ENCODE measurements around the gene ERBB2.
"Not testable (repeated sequence)": the region's sequence is repeated elsewhere in the genome, so short reads cannot be mapped to it uniquely, and the experiment has no call there.

Gene ERBB2

DNA sequence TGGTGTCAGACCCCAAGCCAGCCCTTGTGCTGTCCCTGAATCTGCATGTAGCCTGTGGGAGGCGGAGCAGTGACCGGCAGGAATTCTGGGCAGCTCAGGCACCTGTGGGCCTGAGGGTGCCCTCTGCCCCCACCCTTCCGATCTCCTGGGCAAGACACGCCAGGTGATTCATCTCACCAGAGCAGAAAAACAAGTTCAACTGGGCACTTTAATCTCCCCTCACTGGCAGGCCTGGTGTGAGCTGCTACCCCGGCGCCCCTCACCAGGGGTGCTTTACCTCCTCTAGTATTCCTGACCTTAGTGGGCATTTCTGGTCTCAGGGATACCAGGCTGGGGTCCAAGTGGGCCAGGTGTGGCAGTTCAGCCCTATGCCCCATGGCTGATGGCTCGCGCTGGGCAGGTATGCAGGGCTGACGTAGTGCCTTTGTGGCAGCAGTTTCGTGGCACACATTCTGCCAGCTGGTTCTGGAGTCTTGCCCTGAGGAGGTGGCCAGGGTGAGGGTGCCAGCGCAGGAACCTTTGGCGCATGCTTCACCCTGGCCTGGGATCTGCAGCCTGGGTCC, 6.0 kb downstream of the ERBB2 start:
- peak; percentile 16 for DNase-seq

DNA sequence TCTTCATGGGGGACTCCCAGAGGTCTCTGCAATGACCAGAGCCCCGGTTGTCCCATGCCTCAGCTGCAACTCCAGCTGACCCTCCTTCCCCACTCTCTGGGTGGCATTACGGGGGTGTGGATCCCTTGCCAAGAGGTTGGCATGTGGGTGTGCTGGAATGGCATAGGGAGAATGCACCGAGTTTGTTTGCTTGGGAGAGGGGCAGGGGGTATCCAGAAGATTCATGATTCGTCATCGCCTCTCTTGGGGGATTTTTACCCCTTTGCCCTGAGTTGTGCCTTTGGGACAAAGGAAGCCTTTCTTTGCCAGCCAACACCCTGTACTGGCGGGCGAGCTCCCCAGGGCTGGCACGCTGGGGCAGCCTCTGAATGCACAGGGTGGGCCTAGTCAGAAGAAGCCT, 6.5 kb downstream of the ERBB2 start:
- DNase-seq, result no peak

DNA sequence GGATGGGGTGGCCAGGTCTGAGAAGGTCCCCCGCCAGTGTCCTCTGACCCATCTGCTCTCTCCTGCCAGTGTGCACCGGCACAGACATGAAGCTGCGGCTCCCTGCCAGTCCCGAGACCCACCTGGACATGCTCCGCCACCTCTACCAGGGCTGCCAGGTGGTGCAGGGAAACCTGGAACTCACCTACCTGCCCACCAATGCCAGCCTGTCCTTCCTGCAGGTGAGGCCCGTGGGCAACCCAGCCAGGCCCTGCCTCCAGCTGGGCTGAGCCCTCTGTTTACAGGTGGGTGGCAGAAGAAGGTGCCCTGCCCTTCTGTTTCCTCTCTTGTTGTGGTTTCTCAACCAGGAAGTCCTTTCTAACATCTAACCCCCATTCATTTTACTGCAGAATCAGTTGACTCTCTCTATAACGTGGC, 7.1 kb downstream of the ERBB2 start:
- no peak for DNase-seq

DNA sequence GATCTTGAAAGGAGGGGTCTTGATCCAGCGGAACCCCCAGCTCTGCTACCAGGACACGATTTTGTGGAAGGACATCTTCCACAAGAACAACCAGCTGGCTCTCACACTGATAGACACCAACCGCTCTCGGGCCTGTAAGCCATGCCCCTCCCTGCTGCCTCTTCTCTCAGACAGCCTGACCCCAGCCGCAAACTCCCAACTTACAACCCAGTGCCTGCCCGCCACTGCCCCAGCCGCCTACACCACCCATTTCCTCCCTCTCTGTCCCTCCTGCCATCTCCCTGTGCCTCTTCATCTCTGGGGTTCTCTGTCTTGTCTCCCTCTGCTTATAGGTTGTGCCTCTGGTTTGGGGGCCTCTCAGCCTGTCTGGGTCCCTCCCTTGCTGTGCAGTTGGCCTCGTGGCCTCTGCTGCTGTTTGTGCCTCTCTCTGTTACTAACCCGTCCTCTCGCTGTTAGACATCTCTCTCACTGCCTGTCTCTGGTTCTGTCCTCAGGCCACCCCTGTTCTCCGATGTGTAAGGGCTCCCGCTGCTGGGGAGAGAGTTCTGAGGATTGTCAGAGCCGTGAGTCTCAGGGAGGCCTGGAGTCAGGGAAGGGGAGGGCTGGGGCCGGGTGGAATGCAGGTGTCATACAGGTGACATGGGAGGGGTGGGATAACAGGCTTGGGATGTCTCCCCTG, 9.6 kb downstream of the ERBB2 start:
- no peak for DNase-seq

DNA sequence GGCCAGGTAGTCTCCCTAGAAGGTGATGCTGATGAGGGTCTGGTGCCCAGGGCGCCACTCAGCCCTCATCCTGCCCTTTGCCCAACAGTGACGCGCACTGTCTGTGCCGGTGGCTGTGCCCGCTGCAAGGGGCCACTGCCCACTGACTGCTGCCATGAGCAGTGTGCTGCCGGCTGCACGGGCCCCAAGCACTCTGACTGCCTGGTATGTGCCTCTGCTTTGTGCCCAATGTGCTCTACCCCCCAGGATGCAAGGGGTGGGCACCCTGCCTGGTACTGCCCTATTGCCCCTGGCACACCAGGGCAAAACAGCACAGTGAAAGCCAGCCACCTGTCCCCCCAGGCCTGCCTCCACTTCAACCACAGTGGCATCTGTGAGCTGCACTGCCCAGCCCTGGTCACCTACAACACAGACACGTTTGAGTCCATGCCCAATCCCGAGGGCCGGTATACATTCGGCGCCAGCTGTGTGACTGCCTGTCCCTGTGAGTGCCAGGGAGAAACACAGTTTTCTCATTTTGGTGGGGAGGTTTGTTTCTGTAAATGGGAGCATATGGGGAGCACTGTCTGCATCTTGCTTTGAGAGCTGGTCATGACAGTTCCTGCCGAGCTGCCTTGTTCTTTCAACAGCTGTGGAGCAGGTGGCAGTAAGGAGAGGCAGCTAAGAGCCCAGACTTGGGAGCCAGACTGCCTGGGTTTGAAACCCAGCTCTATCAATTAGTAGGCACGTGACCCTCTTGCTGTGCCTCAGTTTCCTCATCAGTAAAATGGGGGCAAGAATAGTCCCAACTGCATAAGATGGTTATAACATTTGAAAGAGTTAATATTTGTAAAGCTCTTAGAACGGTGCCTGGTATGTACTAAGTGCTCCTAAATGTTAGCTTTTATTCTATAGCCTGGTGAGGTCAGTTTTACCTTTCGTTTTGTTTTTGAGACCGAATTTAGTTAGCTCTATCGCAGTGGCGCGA, 10.4 kb downstream of the ERBB2 start:
- no peak for DNase-seq

DNA sequence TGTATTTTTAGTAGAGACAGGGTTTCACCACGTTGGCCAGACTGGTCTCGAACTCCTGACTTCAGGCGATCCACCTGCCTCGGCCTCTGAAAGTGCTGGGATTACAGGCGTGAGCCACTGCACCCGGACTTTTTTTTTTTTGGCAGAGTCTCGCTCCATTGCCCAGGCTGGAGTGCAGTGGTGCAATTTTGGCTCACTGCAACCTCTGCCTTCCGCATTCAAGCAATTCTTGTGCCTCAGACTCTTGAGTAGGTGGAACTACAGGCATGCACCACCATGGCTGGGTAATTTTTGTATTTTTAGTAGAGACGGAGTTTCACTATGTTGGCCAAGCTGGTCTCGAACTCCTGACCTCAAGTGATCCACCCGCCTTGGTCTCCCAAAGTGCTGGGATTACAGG, 11.2 kb downstream of the ERBB2 start:
- not testable (repeated sequence) for DNase-seq

DNA sequence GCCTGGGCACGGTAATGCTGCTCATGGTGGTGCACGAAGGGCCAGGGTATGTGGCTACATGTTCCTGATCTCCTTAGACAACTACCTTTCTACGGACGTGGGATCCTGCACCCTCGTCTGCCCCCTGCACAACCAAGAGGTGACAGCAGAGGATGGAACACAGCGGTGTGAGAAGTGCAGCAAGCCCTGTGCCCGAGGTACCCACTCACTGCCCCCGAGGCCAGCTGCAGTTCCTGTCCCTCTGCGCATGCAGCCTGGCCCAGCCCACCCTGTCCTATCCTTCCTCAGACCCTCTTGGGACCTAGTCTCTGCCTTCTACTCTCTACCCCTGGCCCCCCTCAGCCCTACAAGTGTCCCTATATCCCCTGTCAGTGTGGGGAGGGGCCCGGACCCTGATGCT, 12.0 kb downstream of the ERBB2 start:
- no peak for DNase-seq

DNA sequence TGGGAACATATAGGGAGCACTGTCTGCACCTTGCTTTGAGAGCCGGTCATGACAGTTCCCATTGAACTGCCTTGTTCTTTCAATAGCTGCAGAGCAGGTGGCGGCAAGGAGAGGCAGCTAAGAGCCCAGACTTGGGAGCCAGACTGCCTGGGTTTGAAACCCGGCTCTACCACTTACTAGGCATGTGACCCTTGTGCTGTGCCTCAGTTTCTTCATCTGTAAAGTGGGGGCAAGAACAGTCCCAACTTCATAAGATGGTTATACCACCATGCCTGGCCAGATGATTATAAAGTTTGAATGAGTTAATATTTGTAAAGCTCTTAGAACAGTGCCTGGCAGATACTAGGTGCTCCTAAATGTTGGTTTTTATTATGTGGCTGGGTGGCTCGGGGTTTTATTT, 14.4 kb downstream of the ERBB2 start:
- DNase-seq, result no peak

DNA sequence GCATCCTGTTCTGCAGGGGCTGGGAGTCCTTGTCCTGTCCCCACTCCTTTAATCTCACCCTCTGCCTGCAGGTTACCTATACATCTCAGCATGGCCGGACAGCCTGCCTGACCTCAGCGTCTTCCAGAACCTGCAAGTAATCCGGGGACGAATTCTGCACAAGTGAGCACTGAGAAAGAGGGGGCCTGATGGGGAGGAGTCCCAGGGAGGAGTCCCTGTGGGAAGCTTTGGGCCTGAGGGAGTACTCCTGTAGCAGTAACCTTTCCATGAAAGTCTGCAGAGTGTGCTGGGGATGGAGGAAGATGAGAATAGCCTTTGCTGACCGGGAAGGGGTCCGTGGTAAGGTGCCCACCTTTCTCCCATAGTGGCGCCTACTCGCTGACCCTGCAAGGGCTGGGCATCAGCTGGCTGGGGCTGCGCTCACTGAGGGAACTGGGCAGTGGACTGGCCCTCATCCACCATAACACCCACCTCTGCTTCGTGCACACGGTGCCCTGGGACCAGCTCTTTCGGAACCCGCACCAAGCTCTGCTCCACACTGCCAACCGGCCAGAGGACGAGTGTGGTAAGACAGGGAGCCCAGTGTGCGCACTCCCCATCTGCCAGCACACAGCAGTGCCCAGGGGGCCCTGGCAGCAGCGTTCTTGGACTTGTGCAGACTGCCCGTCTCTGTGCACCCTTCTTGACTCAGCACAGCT, 15.7 kb downstream of the ERBB2 start:
- DNase-seq, result no peak

DNA sequence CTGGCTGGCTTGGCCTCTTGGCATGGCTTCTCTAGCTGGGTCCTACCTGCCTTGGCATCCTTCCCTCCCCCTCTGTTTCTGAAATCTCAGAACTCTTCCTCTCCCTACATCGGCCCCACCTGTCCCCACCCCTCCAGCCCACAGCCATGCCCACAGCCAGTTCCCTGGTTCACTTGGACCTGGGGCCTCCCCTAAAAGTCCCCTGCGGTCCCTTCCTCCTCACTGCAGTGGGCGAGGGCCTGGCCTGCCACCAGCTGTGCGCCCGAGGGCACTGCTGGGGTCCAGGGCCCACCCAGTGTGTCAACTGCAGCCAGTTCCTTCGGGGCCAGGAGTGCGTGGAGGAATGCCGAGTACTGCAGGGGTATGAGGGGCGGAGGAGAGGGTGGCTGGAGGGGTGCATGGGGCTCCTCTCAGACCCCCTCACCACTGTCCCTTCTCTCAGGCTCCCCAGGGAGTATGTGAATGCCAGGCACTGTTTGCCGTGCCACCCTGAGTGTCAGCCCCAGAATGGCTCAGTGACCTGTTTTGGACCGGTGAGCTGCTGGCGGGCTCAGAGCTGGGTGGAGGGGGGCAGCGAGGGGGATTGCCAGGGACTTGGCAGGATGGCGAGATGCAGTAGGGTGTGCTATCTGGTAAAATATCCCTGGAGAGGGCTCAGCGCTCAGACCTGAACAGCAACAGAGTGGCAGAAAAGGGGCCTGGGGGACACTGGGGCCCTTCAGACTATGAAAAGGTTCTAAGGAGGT, 16.4 kb downstream of the ERBB2 start:
- no peak for DNase-seq

DNA sequence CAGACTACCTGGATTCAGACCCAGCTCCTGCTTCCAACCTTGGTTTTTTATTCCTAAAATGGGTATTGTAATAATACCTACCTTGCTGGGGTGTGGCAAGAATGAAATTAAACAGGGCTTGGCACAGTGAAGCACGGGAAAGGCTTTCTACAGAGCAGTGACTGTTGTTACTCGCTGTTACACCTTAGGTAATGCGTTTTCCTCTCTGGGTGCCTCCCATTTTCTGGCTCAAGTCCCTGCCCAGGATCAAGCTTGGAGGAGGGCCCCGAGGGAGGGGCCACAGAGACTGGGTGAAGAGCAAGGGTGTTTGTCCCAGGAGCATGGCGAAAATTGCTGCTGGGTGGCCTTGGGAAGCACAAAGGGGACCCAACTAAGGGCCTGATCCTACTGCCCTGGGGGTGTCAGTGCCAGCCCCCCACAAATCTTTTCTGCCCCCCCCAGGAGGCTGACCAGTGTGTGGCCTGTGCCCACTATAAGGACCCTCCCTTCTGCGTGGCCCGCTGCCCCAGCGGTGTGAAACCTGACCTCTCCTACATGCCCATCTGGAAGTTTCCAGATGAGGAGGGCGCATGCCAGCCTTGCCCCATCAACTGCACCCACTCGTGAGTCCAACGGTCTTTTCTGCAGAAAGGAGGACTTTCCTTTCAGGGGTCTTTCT, 17.1 kb downstream of the ERBB2 start:
- no peak for DNase-seq

DNA sequence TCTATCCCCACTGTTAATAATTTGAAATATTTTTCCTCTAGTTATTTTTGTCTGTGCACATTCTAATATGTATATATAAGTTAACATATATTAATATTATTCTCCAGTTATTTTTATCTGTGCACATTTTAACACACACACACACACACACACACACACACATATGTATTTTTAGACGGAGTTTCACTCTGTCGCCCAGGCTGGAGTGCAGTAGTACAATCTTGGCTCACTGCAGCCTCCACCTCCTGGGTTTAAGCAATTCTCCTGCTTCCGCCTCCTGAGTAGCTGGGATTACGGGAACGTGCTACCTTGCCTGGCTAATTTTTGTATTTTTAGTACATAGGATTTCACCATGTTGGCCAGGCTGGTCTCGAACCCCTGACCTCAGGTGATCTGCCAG, 17.8 kb downstream of the ERBB2 start:
- DNase-seq, result no peak

DNA sequence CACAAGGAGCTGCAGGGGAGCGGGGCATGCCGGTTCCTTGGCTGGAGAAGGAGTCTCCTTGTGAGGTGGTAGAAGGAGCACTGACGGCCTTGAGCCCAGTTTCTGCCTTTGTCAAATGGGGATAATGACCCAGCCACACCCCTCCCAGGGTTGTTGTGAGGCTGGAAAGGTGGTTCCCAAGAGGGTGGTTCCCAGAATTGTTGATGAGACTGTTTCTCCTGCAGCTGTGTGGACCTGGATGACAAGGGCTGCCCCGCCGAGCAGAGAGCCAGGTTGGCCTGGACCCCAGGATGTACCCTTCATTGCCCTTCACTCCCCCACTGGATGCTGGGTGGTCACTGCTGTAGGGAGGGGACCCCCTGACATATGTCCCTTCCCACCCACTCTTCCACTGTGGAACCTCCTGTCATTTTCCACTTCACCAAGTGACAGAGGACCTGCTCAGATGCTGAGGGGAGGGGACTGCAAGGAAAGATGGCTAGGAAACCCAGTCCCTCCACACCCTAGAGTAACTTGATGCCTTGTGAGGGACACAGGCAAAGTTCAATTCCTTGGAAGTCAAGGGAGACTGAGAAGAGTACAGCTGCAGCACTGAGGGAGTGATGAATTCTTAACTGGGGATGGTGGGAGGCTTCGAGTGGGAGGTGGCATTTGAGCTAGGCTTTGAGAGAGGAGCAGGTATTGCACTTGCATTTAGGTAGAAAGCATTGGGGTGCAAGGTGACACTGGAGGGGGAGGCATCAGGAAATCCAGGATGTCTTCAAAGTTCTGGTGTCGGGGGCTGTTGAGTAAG, 19.9 kb downstream of the ERBB2 start:
- DNase-seq, result no peak

DNA sequence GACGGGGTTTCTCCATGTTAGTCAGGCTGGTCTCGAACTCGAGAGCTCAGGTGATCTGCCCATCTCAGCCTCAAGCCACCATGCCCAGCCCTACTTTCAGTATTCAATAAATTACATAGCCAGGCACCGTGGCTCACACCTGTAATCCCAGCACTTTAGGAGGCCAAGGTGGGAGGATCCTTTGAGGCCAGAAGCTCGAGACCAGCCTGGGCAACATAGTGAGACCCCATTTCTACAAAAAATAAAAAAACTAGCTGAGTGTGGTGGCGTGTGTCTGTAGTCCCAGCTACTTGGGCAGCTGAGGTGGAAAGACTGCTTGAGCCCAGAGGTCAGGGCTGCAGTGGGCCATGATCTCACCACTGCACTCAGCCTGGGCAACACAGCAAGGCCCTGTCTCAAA, 22.2 kb downstream of the ERBB2 start:
- no peak for DNase-seq

DNA sequence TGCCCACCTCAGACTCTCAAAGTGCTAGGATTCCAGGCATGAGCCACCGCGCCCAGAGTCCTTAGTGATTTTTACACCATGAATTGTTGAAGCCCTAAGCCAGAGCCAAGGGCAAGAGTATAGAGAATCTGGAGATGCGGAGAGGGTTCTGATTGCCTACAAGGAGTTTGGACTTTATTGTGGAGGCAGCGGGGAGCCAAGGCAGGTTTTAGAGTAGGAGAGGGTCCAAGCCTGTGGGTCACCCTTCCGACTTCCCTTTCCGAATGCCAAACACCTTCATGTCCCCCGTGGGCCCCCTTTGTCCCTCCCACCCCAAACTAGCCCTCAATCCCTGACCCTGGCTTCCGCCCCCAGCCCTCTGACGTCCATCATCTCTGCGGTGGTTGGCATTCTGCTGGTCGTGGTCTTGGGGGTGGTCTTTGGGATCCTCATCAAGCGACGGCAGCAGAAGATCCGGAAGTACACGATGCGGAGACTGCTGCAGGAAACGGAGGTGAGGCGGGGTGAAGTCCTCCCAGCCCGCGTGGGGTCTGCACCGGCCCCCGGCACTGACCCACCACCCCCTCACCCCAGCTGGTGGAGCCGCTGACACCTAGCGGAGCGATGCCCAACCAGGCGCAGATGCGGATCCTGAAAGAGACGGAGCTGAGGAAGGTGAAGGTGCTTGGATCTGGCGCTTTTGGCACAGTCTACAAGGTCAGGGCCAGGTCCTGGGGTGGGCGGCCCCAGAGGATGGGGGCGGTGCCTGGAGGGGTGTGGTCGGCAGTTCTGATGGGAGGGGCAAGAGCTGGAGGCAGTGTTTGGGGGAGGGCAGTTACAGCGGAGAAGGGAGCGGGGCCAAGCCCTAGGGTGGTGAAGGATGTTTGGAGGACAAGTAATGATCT, 23.3 kb downstream of the ERBB2 start:
- DNase-seq, result no peak

DNA sequence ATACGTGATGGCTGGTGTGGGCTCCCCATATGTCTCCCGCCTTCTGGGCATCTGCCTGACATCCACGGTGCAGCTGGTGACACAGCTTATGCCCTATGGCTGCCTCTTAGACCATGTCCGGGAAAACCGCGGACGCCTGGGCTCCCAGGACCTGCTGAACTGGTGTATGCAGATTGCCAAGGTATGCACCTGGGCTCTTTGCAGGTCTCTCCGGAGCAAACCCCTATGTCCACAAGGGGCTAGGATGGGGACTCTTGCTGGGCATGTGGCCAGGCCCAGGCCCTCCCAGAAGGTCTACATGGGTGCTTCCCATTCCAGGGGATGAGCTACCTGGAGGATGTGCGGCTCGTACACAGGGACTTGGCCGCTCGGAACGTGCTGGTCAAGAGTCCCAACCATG, 24.9 kb downstream of the ERBB2 start:
- DNase-seq, result no peak

DNA sequence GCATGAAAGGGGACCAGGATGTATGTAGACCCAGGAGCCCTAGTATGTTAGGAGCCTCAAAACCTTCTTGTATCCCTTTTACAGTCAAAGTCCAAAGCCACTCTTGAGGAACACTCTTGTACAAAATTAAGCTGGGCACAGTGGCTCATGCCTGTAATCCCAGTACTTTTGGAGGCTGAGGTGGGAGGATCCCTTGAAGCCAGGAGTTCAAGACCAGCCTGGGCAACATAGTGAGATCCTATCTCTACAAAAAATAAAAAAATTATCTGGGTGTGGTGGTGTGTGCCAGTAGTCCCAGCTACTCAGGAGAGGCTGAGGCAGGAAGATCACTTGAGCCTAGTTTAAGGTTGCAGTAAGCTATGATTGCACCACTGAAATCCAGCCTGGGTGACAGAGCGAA, 26.1 kb downstream of the ERBB2 start:
- not testable (repeated sequence) for DNase-seq

DNA sequence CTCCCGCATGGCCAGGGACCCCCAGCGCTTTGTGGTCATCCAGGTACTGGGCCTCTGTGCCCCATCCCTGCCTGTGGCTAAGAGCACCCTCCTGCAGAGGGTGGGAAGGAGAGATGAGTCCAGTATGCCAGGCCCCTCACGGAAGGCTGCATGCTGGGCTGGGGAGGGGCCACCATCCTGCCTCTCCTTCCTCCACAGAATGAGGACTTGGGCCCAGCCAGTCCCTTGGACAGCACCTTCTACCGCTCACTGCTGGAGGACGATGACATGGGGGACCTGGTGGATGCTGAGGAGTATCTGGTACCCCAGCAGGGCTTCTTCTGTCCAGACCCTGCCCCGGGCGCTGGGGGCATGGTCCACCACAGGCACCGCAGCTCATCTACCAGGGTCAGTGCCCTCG, 26.8 kb downstream of the ERBB2 start:
- no peak for DNase-seq

DNA sequence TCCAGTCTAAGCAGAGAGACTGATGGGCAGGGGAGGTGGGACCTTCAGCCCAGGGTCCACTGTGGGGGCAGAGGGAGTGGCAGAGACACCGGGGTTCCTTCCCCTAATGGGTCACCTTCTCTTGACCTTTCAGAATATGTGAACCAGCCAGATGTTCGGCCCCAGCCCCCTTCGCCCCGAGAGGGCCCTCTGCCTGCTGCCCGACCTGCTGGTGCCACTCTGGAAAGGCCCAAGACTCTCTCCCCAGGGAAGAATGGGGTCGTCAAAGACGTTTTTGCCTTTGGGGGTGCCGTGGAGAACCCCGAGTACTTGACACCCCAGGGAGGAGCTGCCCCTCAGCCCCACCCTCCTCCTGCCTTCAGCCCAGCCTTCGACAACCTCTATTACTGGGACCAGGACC, 27.7 kb downstream of the ERBB2 start:
- DNase-seq, result no peak

DNA sequence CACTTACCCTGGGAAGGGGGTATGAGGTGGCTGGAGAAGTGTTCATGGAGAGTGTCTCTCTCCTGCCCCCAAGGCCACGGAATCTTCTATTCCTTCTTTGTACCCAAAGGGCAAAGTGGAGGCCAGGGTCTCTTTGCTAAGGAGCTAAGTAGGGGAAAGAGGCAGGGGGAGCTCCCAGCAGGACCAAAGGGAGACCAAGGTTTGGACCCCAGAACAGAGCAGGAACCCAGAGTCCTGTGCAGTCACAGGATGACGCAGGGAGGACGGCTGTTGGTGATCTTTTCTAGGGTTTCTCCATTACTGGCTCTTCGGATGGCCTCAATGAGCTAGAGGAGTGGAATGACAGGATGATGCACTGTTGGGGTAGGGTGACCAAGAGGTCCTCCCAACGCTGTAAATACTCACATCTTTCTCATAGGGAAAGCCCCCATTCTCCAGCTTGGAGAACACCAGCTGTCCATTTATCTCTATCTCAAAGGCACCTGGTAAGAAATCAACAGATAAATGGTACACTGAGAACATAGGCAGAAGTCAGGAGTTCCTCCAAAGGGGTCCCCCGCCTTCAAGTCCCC, 29.5 kb downstream of the ERBB2 start:
- no peak for DNase-seq
